GM23338 (cell line): Measurements from ENCODE around the gene ATP2A3. TPM values are rescaled to one million over a fixed set of nuclear protein-coding genes. Genes with fewer than 3 reads are reported as not detected.

ENCODE experiments used
- ATAC-seq: fragments of 200-7000 bp; cut with Tn5 transposase; 3 replicates; pipeline ENCODE4 v1.9.1; 2020
- DNase-seq: peaks from one replicate; pipeline ENCODE4 v3.0.0-alpha.2; 2015; ENCODE audit warnings: low spot score
- H2AFZ ChIP-seq: fragments of 200-600 bp; sonication (generic); 2 replicates; pipeline ENCODE4 v1.8.0; 2016; ENCODE audit warnings: antibody characterized with exemption, mild to moderate bottlenecking, moderate library complexity
- H3F3A ChIP-seq: fragments of 200-600 bp; sonication (generic); replicated peaks from 2 replicates; pipeline ENCODE4 v1.8.0; 2017; ENCODE audit warnings: antibody characterized with exemption, mixed run types, low read depth
- H3K27ac ChIP-seq: fragments of 200-600 bp; sonication (generic); 2 replicates; pipeline ENCODE4 v1.6.1; 2016; ENCODE audit warnings: low read depth
- H3K27me3 ChIP-seq: fragments of 200-600 bp; sonication (generic); 2 replicates; pipeline ENCODE4 v1.8.0; 2016; ENCODE audit warnings: mild to moderate bottlenecking, mixed run types, moderate library complexity; ENCODE audit not compliant: insufficient read depth
- H3K36me3 ChIP-seq: fragments of 200-600 bp; sonication (generic); 2 replicates; pipeline ENCODE4 v1.8.0; 2016; ENCODE audit warnings: mild to moderate bottlenecking; ENCODE audit not compliant: insufficient read depth
- H3K4me1 ChIP-seq: fragments of 200-600 bp; sonication (generic); 2 replicates; pipeline ENCODE4 v1.8.0; 2016; ENCODE audit warnings: mild to moderate bottlenecking, moderate library complexity; ENCODE audit not compliant: insufficient read depth
- H3K4me2 ChIP-seq: fragments of 200-600 bp; sonication (generic); 2 replicates; pipeline ENCODE4 v1.7.1; 2017; ENCODE audit warnings: mixed run types
- H3K4me3 ChIP-seq: fragments of 200-600 bp; sonication (generic); 2 replicates; pipeline ENCODE4 v1.6.1; 2016; ENCODE audit warnings: mixed run types
- H3K79me2 ChIP-seq: fragments of 200-600 bp; sonication (generic); replicated peaks from 2 replicates; pipeline ENCODE4 v1.8.0; 2017; ENCODE audit warnings: mild to moderate bottlenecking; ENCODE audit not compliant: insufficient read depth
- H3K9me2 ChIP-seq: fragments of 200-600 bp; sonication (generic); 2 replicates; pipeline ENCODE4 v1.8.0; 2017; ENCODE audit not compliant: insufficient read depth
- H4K20me1 ChIP-seq: fragments of 200-600 bp; sonication (generic); replicated peaks from 2 replicates; pipeline ENCODE4 v1.8.0; 2017; ENCODE audit warnings: mild to moderate bottlenecking; ENCODE audit not compliant: insufficient read depth
- H3K27ac Mint-ChIP-seq: 2 replicates; pipeline ENCODE4 v1.8.0; 2020; ENCODE audit warnings: inconsistent platforms, mild to moderate bottlenecking, moderate library complexity, mixed read lengths
- H3K27me3 Mint-ChIP-seq: 3 replicates; pipeline ENCODE4 v1.8.0; 2022; ENCODE audit warnings: low read depth, mild to moderate bottlenecking, moderate library complexity, mixed read lengths, inconsistent platforms; ENCODE audit not compliant: insufficient read depth, poor library complexity
- H3K36me3 Mint-ChIP-seq: 3 replicates; pipeline ENCODE4 v1.8.0; 2021; ENCODE audit warnings: low read depth, mild to moderate bottlenecking, inconsistent platforms, moderate library complexity, mixed read lengths
- H3K4me1 Mint-ChIP-seq: 3 replicates; pipeline ENCODE4 v1.8.0; 2020; ENCODE audit warnings: mild to moderate bottlenecking, inconsistent platforms, mixed read lengths
- H3K4me3 Mint-ChIP-seq: 3 replicates; pipeline ENCODE4 v1.8.0; 2021; ENCODE audit warnings: moderate library complexity, mild to moderate bottlenecking, inconsistent platforms, mixed read lengths
- H3K9me3 Mint-ChIP-seq: 3 replicates; pipeline ENCODE4 v1.8.0; 2020; ENCODE audit warnings: moderate library complexity, mild to moderate bottlenecking, inconsistent platforms, mixed read lengths
- CREB1 ChIP-seq: fragments of 250-450 bp; sonication (Bioruptor Pico); IDR thresholded peaks from 2 replicates; pipeline ENCODE4 v1.5.0; 2020; ENCODE audit warnings: low read depth, mild to moderate bottlenecking, moderate library complexity
- CTCF ChIP-seq, 2 experiments: fragments of 200-600 bp in 1 of 2; sonication (generic) in 1 of 2; conservative IDR thresholded peaks; 2 replicates each; pipeline versions ENCODE4 v1.5.1 to v1.6.1; 2016 to 2017; ENCODE audit warnings: antibody characterized with exemption in 2 of 2, low read depth in 2 of 2, mild to moderate bottlenecking in 2 of 2, moderate library complexity in 1 of 2
- EZH2 ChIP-seq: fragments of 200-600 bp; sonication (generic); IDR thresholded peaks from one replicate; pipeline ENCODE4 v1.8.0; 2017; ENCODE audit warnings: antibody characterized with exemption, mild to moderate bottlenecking, low read depth; ENCODE audit not compliant: unreplicated experiment
- EZH2phosphoT487 ChIP-seq: fragments of 200-600 bp; sonication (generic); IDR thresholded peaks from one replicate; pipeline ENCODE4 v1.8.1; 2018; ENCODE audit warnings: antibody characterized with exemption; ENCODE audit not compliant: unreplicated experiment
- JUNB ChIP-seq: IDR thresholded peaks from one replicate; pipeline ENCODE4 v1.6.1; 2016; ENCODE audit warnings: antibody characterized with exemption; ENCODE audit not compliant: unreplicated experiment
- NANOG ChIP-seq: IDR thresholded peaks from 2 replicates; pipeline ENCODE4 v1.6.1; 2016; ENCODE audit warnings: antibody characterized with exemption, borderline replicate concordance
- POLR2AphosphoS5 ChIP-seq: IDR thresholded peaks from 2 replicates; pipeline ENCODE4 v1.6.1; 2016; ENCODE audit warnings: antibody characterized with exemption, low read depth
- ZNF331 ChIP-seq: fragments of 250-450 bp; sonication (Bioruptor Pico); IDR thresholded peaks from 2 replicates; pipeline ENCODE4 v1.5.0; 2020; ENCODE audit warnings: low read depth, mild to moderate bottlenecking, moderate library complexity
- polyA plus RNA-seq: library from polyadenylated mRNA; unstranded; fragments of >200 nt; fragmentation: Nextera tagmentation; extraction: Ambion mirVana; gene quantifications from 2 replicates; pipeline ENCODE4 v1.2.1, GENCODE V29; 2016
- total RNA-seq: library from RNA; depleted of rRNA; stranded (reverse); fragments of >200 nt; shearing (Covaris generic); gene quantifications from 2 replicates; pipeline ENCODE4 v1.2.3, GENCODE V29; 2014
- TF ChIP-seq, protein P1 (sequence below): IDR thresholded peaks from one replicate; pipeline ENCODE4 v1.6.1; 2018; ENCODE audit warnings: antibody characterized with exemption; ENCODE audit not compliant: unreplicated experiment
- TF ChIP-seq, protein P2 (sequence below): fragments of 250-450 bp; sonication (Bioruptor Pico); IDR thresholded peaks from 2 replicates; pipeline ENCODE4 v1.5.0; 2020; ENCODE audit warnings: mild to moderate bottlenecking, moderate library complexity

Gene ATP2A3
- total and polyA plus RNA-seq, 2 experiments from 2014 or later = 9.6 to 35.2 TPM

GRCh38 chr17:3993493-3994220 lies 29.4 kb upstream of the ATP2A3 start (continued):
- TF ChIP-seq, protein P1, sequence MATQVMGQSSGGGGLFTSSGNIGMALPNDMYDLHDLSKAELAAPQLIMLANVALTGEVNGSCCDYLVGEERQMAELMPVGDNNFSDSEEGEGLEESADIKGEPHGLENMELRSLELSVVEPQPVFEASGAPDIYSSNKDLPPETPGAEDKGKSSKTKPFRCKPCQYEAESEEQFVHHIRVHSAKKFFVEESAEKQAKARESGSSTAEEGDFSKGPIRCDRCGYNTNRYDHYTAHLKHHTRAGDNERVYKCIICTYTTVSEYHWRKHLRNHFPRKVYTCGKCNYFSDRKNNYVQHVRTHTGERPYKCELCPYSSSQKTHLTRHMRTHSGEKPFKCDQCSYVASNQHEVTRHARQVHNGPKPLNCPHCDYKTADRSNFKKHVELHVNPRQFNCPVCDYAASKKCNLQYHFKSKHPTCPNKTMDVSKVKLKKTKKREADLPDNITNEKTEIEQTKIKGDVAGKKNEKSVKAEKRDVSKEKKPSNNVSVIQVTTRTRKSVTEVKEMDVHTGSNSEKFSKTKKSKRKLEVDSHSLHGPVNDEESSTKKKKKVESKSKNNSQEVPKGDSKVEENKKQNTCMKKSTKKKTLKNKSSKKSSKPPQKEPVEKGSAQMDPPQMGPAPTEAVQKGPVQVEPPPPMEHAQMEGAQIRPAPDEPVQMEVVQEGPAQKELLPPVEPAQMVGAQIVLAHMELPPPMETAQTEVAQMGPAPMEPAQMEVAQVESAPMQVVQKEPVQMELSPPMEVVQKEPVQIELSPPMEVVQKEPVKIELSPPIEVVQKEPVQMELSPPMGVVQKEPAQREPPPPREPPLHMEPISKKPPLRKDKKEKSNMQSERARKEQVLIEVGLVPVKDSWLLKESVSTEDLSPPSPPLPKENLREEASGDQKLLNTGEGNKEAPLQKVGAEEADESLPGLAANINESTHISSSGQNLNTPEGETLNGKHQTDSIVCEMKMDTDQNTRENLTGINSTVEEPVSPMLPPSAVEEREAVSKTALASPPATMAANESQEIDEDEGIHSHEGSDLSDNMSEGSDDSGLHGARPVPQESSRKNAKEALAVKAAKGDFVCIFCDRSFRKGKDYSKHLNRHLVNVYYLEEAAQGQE = no peak
- no peak for TF ChIP-seq CTCF (conservative IDR thresholded peaks at IDR 0.05; ENCODE audit: low read depth in 2 of 2)
- no peak for TF ChIP-seq ZNF331
- no peak for TF ChIP-seq POLR2AphosphoS5
- TF ChIP-seq EZH2 = no peak
- no peak for TF ChIP-seq CREB1 (CRISPR knock-in tag)

GRCh38 chr17:3992370-3992769 lies 28.1 kb upstream of the ATP2A3 start:
- H3K4me1 Mint-ChIP-seq = peaks cover 7% of the 10 kb centered on the region; the same call in 2 of the 3 replicates
- ATAC-seq = no peak
- no peaks in the 10 kb centered on the region; the same call in 2 of the 3 replicates for H3K36me3 Mint-ChIP-seq
- no peak overlapping the region for H3K27ac Mint-ChIP-seq
- no peak for DNase-seq
- Histone ChIP-seq H2AFZ (no peak overlapping the region), H3K4me2 (no peak overlapping the region), H3K36me3 (no peaks in the 10 kb centered on the region), H3K9me2 (no peaks in the 10 kb centered on the region), H4K20me1 (no peaks in the 10 kb centered on the region), H3K27ac (no peak overlapping the region), H3K4me3 (no peak overlapping the region), H3K27me3 (no peaks in the 10 kb centered on the region), H3K79me2 (no peaks in the 10 kb centered on the region), H3F3A (no peaks in the 10 kb centered on the region), H3K4me1 (no peaks in the 10 kb centered on the region; the same call in 1 of the 2 replicates)
- peaks cover 5% of the 10 kb centered on the region for H3K27me3 Mint-ChIP-seq
- no peaks in the 10 kb centered on the region for H3K9me3 Mint-ChIP-seq
- H3K4me3 Mint-ChIP-seq = no peak overlapping the region
- no peak for TF ChIP-seq JUNB
- no peak for TF ChIP-seq CTCF (conservative IDR thresholded peaks at IDR 0.05; ENCODE audit: low read depth in 2 of 2)
- no peak for TF ChIP-seq POLR2AphosphoS5
- TF ChIP-seq EZH2 = no peak
- no peak for TF ChIP-seq NANOG
- TF ChIP-seq EZH2phosphoT487 = no peak
- TF ChIP-seq ZNF331 = no peak
- TF ChIP-seq, protein P2, sequence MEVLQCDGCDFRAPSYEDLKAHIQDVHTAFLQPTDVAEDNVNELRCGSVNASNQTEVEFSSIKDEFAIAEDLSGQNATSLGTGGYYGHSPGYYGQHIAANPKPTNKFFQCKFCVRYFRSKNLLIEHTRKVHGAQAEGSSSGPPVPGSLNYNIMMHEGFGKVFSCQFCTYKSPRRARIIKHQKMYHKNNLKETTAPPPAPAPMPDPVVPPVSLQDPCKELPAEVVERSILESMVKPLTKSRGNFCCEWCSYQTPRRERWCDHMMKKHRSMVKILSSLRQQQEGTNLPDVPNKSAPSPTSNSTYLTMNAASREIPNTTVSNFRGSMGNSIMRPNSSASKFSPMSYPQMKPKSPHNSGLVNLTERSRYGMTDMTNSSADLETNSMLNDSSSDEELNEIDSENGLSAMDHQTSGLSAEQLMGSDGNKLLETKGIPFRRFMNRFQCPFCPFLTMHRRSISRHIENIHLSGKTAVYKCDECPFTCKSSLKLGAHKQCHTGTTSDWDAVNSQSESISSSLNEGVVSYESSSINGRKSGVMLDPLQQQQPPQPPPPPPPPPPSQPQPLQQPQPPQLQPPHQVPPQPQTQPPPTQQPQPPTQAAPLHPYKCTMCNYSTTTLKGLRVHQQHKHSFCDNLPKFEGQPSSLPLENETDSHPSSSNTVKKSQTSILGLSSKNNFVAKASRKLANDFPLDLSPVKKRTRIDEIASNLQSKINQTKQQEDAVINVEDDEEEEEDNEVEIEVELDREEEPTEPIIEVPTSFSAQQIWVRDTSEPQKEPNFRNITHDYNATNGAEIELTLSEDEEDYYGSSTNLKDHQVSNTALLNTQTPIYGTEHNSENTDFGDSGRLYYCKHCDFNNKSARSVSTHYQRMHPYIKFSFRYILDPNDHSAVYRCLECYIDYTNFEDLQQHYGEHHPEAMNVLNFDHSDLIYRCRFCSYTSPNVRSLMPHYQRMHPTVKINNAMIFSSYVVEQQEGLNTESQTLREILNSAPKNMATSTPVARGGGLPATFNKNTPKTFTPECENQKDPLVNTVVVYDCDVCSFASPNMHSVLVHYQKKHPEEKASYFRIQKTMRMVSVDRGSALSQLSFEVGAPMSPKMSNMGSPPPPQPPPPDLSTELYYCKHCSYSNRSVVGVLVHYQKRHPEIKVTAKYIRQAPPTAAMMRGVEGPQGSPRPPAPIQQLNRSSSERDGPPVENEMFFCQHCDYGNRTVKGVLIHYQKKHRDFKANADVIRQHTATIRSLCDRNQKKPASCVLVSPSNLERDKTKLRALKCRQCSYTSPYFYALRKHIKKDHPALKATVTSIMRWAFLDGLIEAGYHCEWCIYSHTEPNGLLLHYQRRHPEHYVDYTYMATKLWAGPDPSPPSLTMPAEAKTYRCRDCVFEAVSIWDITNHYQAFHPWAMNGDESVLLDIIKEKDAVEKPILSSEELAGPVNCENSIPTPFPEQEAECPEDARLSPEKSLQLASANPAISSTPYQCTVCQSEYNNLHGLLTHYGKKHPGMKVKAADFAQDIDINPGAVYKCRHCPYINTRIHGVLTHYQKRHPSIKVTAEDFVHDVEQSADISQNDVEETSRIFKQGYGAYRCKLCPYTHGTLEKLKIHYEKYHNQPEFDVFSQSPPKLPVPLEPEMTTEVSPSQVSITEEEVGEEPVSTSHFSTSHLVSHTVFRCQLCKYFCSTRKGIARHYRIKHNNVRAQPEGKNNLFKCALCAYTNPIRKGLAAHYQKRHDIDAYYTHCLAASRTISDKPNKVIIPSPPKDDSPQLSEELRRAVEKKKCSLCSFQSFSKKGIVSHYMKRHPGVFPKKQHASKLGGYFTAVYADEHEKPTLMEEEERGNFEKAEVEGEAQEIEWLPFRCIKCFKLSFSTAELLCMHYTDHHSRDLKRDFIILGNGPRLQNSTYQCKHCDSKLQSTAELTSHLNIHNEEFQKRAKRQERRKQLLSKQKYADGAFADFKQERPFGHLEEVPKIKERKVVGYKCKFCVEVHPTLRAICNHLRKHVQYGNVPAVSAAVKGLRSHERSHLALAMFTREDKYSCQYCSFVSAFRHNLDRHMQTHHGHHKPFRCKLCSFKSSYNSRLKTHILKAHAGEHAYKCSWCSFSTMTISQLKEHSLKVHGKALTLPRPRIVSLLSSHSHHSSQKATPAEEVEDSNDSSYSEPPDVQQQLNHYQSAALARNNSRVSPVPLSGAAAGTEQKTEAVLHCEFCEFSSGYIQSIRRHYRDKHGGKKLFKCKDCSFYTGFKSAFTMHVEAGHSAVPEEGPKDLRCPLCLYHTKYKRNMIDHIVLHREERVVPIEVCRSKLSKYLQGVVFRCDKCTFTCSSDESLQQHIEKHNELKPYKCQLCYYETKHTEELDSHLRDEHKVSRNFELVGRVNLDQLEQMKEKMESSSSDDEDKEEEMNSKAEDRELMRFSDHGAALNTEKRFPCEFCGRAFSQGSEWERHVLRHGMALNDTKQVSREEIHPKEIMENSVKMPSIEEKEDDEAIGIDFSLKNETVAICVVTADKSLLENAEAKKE = no peak
